Measurements from ENCODE around the gene ALDH1A1. TPM values are rescaled to one million over a fixed set of nuclear protein-coding genes. Genes with fewer than 3 reads are reported as not detected.

The ALDH1A1 gene
- polyA plus RNA-seq, 3 donors, result 28.6 to 117 (median 105) TPM

- Histone ChIP-seq H3K9ac (ENCODE audit: insufficient read depth, low read length, poor library complexity, severe bottlenecking) (no peak overlapping the region), H3K4me1 (ENCODE audit: control insufficient read depth in 1 of 2, insufficient read depth in 2 of 2, low read length in 2 of 2) (peaks cover 28 to 30% of the 10 kb centered on the region in 2 donors), H3K36me3 (replicated peaks in 1 of 2; ENCODE audit: control insufficient read depth in 1 of 2, insufficient read depth in 2 of 2, low read length in 2 of 2) (no peaks in the 10 kb centered on the region), H3K27ac (ENCODE audit: low read depth in 1 of 2, low read length in 2 of 2) (no peak overlapping the region), H3K9me3 (replicated peaks in 1 of 2; ENCODE audit: control insufficient read depth in 1 of 2, insufficient read depth in 1 of 2, low read length in 2 of 2) (no peaks in the 10 kb centered on the region), H3K4me2 (replicated peaks; ENCODE audit: extremely low read depth, low read length, poor library complexity, severe bottlenecking) (no peak overlapping the region), H3K4me3 (replicated peaks in 1 of 3; ENCODE audit: low read depth in 2 of 3, low read length in 3 of 3) (no peak overlapping the region), H4K20me1 (ENCODE audit: insufficient read depth, low read length) (peaks cover 10% of the 10 kb centered on the region), H3K79me2 (ENCODE audit: insufficient read depth, low read length) (no peaks in the 10 kb centered on the region), H3K27me3 (ENCODE audit: control insufficient read depth in 2 of 2, insufficient read depth in 2 of 2, low read length in 2 of 2) (no peaks in the 10 kb centered on the region), H2AFZ (ENCODE audit: insufficient read depth, low read depth, low read length, poor library complexity, severe bottlenecking) (no peak overlapping the region)
- H3K36me3 Mint-ChIP-seq, result peaks cover 3 to 21% of the 10 kb centered on the region in 2 donors
- H3K27ac Mint-ChIP-seq, result no peak overlapping the region
- no peak overlapping the region for H3K4me3 Mint-ChIP-seq
- TF ChIP-seq CTCF (IDR thresholded peaks at IDR 0.05), result no peak
- intact Hi-C loops (cut with micrococcal nuclease), result loop anchor here in 1 of 2 donors (10.0 kb wide), 1 partner anchor 642 kb away; no protein-coding TSS in a partner anchor
- H3K27me3 Mint-ChIP-seq (ENCODE audit: low read depth in 3 of 3), result peaks cover 0 to 2% (median 0%) of the 10 kb centered on the region in 3 donors
- DNase-seq, result no peak
- H3K9me3 Mint-ChIP-seq, result no peaks in the 10 kb centered on the region
- peaks cover 46% of the 10 kb centered on the region for H3K4me1 Mint-ChIP-seq
Observed at GRCh38 chr9:72946821-72947220, 6.0 kb downstream of the ALDH1A1 start.

DNA sequence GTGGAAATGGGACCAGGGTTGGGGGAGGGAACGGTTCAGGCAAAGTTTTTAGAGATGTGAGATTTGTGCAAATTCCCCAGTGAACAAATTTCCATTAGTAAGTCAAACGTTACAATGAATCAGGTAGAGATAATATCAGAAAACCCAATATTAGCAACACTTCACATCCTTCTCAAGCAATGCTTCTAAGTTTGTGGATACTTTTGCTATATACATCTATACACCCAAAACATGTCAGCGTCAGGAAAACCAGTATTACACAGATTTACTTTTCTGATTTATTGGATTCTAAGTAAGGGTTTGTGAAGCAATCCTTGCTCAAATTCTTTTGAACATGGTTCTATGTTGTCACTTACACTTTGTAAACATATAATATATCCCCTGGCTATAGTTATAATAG, 6.5 kb downstream of the ALDH1A1 start:
- WGBS (ENCODE audit: insufficient coverage), result no CpG with 5 or more reads among the region's 3 CpGs
- no peaks in the 10 kb centered on the region for H3K36me3 ChIP-seq (replicated peaks in 1 of 2; ENCODE audit: control insufficient read depth in 1 of 2, insufficient read depth in 2 of 2, low read length in 2 of 2)
- H3K36me3 Mint-ChIP-seq, result peaks cover 3 to 21% of the 10 kb centered on the region in 2 donors

More for the DNA sequence above, 6.5 kb downstream of the ALDH1A1 start:
- no peak overlapping the region for H3K9ac ChIP-seq (ENCODE audit: insufficient read depth, low read length, poor library complexity, severe bottlenecking)
- H2AFZ ChIP-seq (ENCODE audit: insufficient read depth, low read depth, low read length, poor library complexity, severe bottlenecking), result no peak overlapping the region
- H3K9me3 ChIP-seq (replicated peaks in 1 of 2; ENCODE audit: control insufficient read depth in 1 of 2, insufficient read depth in 1 of 2, low read length in 2 of 2), result no peaks in the 10 kb centered on the region
- Mint-ChIP-seq H3K27ac (peak overlapping the region in 1 of 7 donors; percentile 46), H3K4me3 (no peak overlapping the region), H3K9me3 (no peaks in the 10 kb centered on the region), H3K27me3 (ENCODE audit: low read depth in 3 of 3) (peaks cover 0 to 2% (median 0%) of the 10 kb centered on the region in 3 donors), H3K4me1 (peaks cover 41% of the 10 kb centered on the region)
- H3K79me2 ChIP-seq (ENCODE audit: insufficient read depth, low read length), result no peaks in the 10 kb centered on the region
- peaks cover 10% of the 10 kb centered on the region for H4K20me1 ChIP-seq (ENCODE audit: insufficient read depth, low read length)
- no peak for DNase-seq
- H3K27me3 ChIP-seq (ENCODE audit: control insufficient read depth in 2 of 2, insufficient read depth in 2 of 2, low read length in 2 of 2), result no peaks in the 10 kb centered on the region
- TF ChIP-seq CTCF (IDR thresholded peaks at IDR 0.05), result no peak
- H3K4me3 ChIP-seq (replicated peaks in 1 of 3; ENCODE audit: low read depth in 2 of 3, low read length in 3 of 3), result no peak overlapping the region
- intact Hi-C loops (cut with micrococcal nuclease), result loop anchor here in 1 of 2 donors (10.0 kb wide), 1 partner anchor 642 kb away; no protein-coding TSS in a partner anchor
- peaks cover 22 to 25% of the 10 kb centered on the region in 2 donors for H3K4me1 ChIP-seq (ENCODE audit: control insufficient read depth in 1 of 2, insufficient read depth in 2 of 2, low read length in 2 of 2)
- H3K27ac ChIP-seq (ENCODE audit: low read depth in 1 of 2, low read length in 2 of 2), result no peak overlapping the region
- H3K4me2 ChIP-seq (replicated peaks; ENCODE audit: extremely low read depth, low read length, poor library complexity, severe bottlenecking), result no peak overlapping the region

Measured in CD14-positive monocyte (primary cell).